Measurements from ENCODE around the gene NFATC2.

NFATC2 gene

GRCh38 chr20:51426718-51427650 lies 115.5 kb downstream of the NFATC2 start:
- no peak for DNase-seq

GRCh38 chr20:51425347-51426106 lies 117.0 kb downstream of the NFATC2 start:
- DNase-seq = no peak

- DNase-seq = no peak
Measured at GRCh38 chr20:51424270-51425117, 118.0 kb downstream of the NFATC2 start.

GRCh38 chr20:51423810-51424209 lies 118.7 kb downstream of the NFATC2 start:
- DNase-seq = no peak

GRCh38 chr20:51423290-51423667 lies 119.2 kb downstream of the NFATC2 start:
- no peak for DNase-seq

- no peak for DNase-seq
Measured at GRCh38 chr20:51422514-51423289, 119.8 kb downstream of the NFATC2 start.

GRCh38 chr20:51420805-51421204 lies 121.7 kb downstream of the NFATC2 start:
- no peak for DNase-seq

- DNase-seq = no peak
Measured at GRCh38 chr20:51420111-51420510, 122.4 kb downstream of the NFATC2 start.

- DNase-seq = no peak
Measured at GRCh38 chr20:51419646-51420045, 122.9 kb downstream of the NFATC2 start.

GRCh38 chr20:51419231-51419630 lies 123.3 kb downstream of the NFATC2 start:
- no peak for DNase-seq

GRCh38 chr20:51418137-51418529 lies 124.4 kb downstream of the NFATC2 start:
- no peak for DNase-seq

- no peak for DNase-seq
Measured at GRCh38 chr20:51417250-51418136, 125.0 kb downstream of the NFATC2 start.

- DNase-seq = no peak
Measured at GRCh38 chr20:51416532-51417249, 125.8 kb downstream of the NFATC2 start.

GRCh38 chr20:51413857-51414256 lies 128.7 kb downstream of the NFATC2 start:
- DNase-seq = no peak

- DNase-seq = no peak
Measured at GRCh38 chr20:51412951-51413481, 129.5 kb downstream of the NFATC2 start.

- DNase-seq = no peak
Measured at GRCh38 chr20:51412333-51412871, 130.1 kb downstream of the NFATC2 start.

- no peak for DNase-seq
Measured at GRCh38 chr20:51411870-51412269, 130.6 kb downstream of the NFATC2 start.

GRCh38 chr20:51410586-51411325 lies 131.8 kb downstream of the NFATC2 start:
- no peak for DNase-seq
